Endothelial cell of umbilical vein (primary cell): ENCODE data around the gene TTC4. TPM values are rescaled to one million over a fixed set of nuclear protein-coding genes. Genes with fewer than 3 reads are reported as not detected.

Experiments used
- BruUV-seq: library from RNA; stranded (reverse); fragments of 400-500 nt; replicated peaks from 2 replicates; lab custom pipeline; 2021; lab: Mats Ljungman, UMichigan
- CTCF ChIA-PET: fragments of 300-600, 350-600 bp; sonication (Branson Sonifier 250); formaldehyde crosslinking; loops from one replicate; lab custom pipeline; 2021; ENCODE audit warnings: antibody characterized with exemption, inconsistent platforms; lab: Charles Lee
- POLR2A ChIA-PET: fragments of 300-600, 350-600 bp; sonication (Branson Sonifier 250); formaldehyde crosslinking; loops from one replicate; lab custom pipeline; 2021; ENCODE audit warnings: antibody characterized with exemption, inconsistent platforms; lab: Charles Lee
- DNase-seq: peaks from one replicate; pipeline ENCODE4 v3.0.0-alpha.2; 2011; ENCODE audit warnings: low read depth, low spot score
- FAIRE-seq: peaks from 2 replicates; lab custom pipeline; 2011; peaks lifted over from hg19 to GRCh38; lab: Jason Lieb, UNC
- H2AFZ ChIP-seq: 2 replicates; pipeline ENCODE4 v1.6.0; 2012; ENCODE audit warnings: low read depth, low read length, control low read depth, inconsistent platforms
- H3K27ac ChIP-seq: 2 replicates; pipeline ENCODE4 v1.5.1; 2011; ENCODE audit warnings: low read depth, mild to moderate bottlenecking, control low read depth, low read length, moderate library complexity; ENCODE audit not compliant: insufficient read depth
- H3K27me3 ChIP-seq, 2 experiments: 2 replicates each; pipeline versions ENCODE4 v1.6.0 to v1.6.1; 2011; ENCODE audit warnings: low read length in 2 of 2, mixed read lengths in 1 of 2; ENCODE audit not compliant: control insufficient read depth in 2 of 2, insufficient read depth in 2 of 2
- H3K36me3 ChIP-seq, 2 experiments: 2 replicates in 1 of 2; 3 replicates in 1 of 2; pipeline ENCODE4 v1.5.1; 2011; ENCODE audit warnings: low read length in 2 of 2, mild to moderate bottlenecking in 1 of 2, moderate library complexity in 1 of 2; ENCODE audit not compliant: control insufficient read depth in 2 of 2, insufficient read depth in 2 of 2; ENCODE audit errors: extremely low read depth in 1 of 2
- H3K4me1 ChIP-seq: 3 replicates; pipeline ENCODE4 v1.5.1; 2011; ENCODE audit warnings: mild to moderate bottlenecking, low read length; ENCODE audit not compliant: control insufficient read depth, insufficient read depth; ENCODE audit errors: extremely low read depth
- H3K4me2 ChIP-seq: 2 replicates; pipeline ENCODE4 v1.6.1; 2011; ENCODE audit warnings: low read length, control low read depth, mixed read lengths; ENCODE audit not compliant: insufficient read depth
- H3K4me3 ChIP-seq, 3 experiments: fragments of 200-600 bp in 1 of 3; sonication (generic), shearing (Covaris generic) in 1 of 3; replicated peaks in 1 of 3; 2 replicates each; pipeline ENCODE4 v1.5.1; 2011 to 2016; ENCODE audit warnings: control low read depth in 3 of 3, low read length in 3 of 3, mild to moderate bottlenecking in 2 of 3, inconsistent platforms in 1 of 3, low read depth in 1 of 3, moderate library complexity in 1 of 3; ENCODE audit not compliant: insufficient read depth in 1 of 3
- H3K79me2 ChIP-seq: 2 replicates; pipeline ENCODE4 v1.6.0; 2012; ENCODE audit warnings: low read length, inconsistent platforms; ENCODE audit not compliant: control insufficient read depth, insufficient read depth
- H3K9ac ChIP-seq: replicated peaks from 2 replicates; pipeline ENCODE3; 2011; ENCODE audit warnings: low read length, control low read depth; ENCODE audit not compliant: insufficient read depth; ENCODE audit errors: extremely low read depth
- H3K9me1 ChIP-seq: replicated peaks from 3 replicates; pipeline ENCODE4 v1.6.0; 2011; ENCODE audit warnings: mild to moderate bottlenecking, low read length; ENCODE audit not compliant: control insufficient read depth, insufficient read depth; ENCODE audit errors: extremely low read depth
- H3K9me3 ChIP-seq: replicated peaks from 2 replicates; pipeline ENCODE4 v1.5.1; 2012; ENCODE audit warnings: low read length, inconsistent platforms; ENCODE audit not compliant: control insufficient read depth, insufficient read depth
- H4K20me1 ChIP-seq: replicated peaks from 2 replicates; pipeline ENCODE3; 2011; ENCODE audit warnings: mild to moderate bottlenecking, low read length; ENCODE audit not compliant: control insufficient read depth, insufficient read depth; ENCODE audit errors: extremely low read depth
- EZH2 ChIP-seq: IDR thresholded peaks from 2 replicates; pipeline ENCODE4 v1.6.1; 2012; ENCODE audit warnings: borderline replicate concordance, low read depth, mild to moderate bottlenecking, moderate library complexity, low read length, inconsistent platforms; ENCODE audit not compliant: severe bottlenecking
- FOS ChIP-seq: IDR thresholded peaks from 2 replicates; pipeline ENCODE4 v1.6.1; 2011; ENCODE audit warnings: mild to moderate bottlenecking, low read length, moderate library complexity, borderline replicate concordance; ENCODE audit not compliant: insufficient read depth
- GATA2 ChIP-seq: IDR thresholded peaks from 2 replicates; pipeline ENCODE4 v1.7.0; 2011; ENCODE audit warnings: low read depth, mild to moderate bottlenecking, moderate library complexity, mixed read lengths, low read length; ENCODE audit not compliant: insufficient read length, insufficient read depth
- JUN ChIP-seq: IDR thresholded peaks from 2 replicates; pipeline ENCODE4 v1.6.1; 2011; ENCODE audit warnings: borderline replicate concordance, low read depth; ENCODE audit not compliant: insufficient read length, insufficient read depth
- MYC ChIP-seq: IDR thresholded peaks from one replicate; pipeline ENCODE4 v1.6.1; 2011; ENCODE audit warnings: mild to moderate bottlenecking, low read depth, low read length
- POLR2A ChIP-seq: IDR thresholded peaks from 2 replicates; pipeline ENCODE4 v1.6.1; 2012; ENCODE audit warnings: low read depth, mild to moderate bottlenecking, control low read depth, low read length
- POLR2AphosphoS5 ChIP-seq: IDR thresholded peaks from 2 replicates; pipeline ENCODE4 v1.6.1; 2012; ENCODE audit warnings: low read depth, mild to moderate bottlenecking, control low read depth, low read length, moderate library complexity; ENCODE audit not compliant: insufficient read depth
- dilution Hi-C: fragments of 300-500 bp; cut with MboI; formaldehyde crosslinking; loops from one replicate; pipeline ENCODE4 v1.15.0; 2019; ENCODE audit warnings: low sequenced_read_pairs; ENCODE audit not compliant: extremely low pct_ligation_motif_present
- intact Hi-C: fragments of 100-400 bp; cut with micrococcal nuclease; formaldehyde crosslinking; loops from one replicate; pipeline ENCODE4 v1.10.0; 2022
- polyA plus RNA-seq, 4 experiments: library from polyadenylated mRNA; depleted of rRNA in 3 of 4; stranded (reverse) in 3 of 4; unstranded in 1 of 4; fragments of >200 nt; gene quantifications; 2 replicates each; pipeline versions ENCODE4 v1.2.1 to v1.2.3, GENCODE V29; 2011 to 2012; ENCODE audit warnings: missing spikeins in 1 of 4
- total RNA-seq: library from RNA; stranded (reverse); gene quantifications from 2 replicates; pipeline ENCODE4 v1.2.3, GENCODE V29; 2021
- TF ChIP-seq, protein P1 (sequence below): IDR thresholded peaks from 2 replicates; pipeline ENCODE4 v1.6.1; 2011; ENCODE audit not compliant: insufficient read depth, insufficient read length
- TF ChIP-seq, protein P2 (sequence below), 2 donors: IDR thresholded peaks; 1 replicate in 1 of 2; 2 replicates in 1 of 2; pipeline ENCODE4 v1.5.1; 2011; ENCODE audit warnings: low read length in 2 of 2, mild to moderate bottlenecking in 2 of 2, moderate library complexity in 2 of 2, control low read depth in 1 of 2, inconsistent platforms in 1 of 2, low read depth in 1 of 2; ENCODE audit not compliant: insufficient read depth in 1 of 2; ENCODE audit errors: extremely low read depth in 1 of 2

TTC4 gene
- total and polyA plus RNA-seq, 2 donors (not counting 3 experiments of a cell fraction or from before 2014, with no cell fraction given), result 19.2 to 28.8 TPM

DNA sequence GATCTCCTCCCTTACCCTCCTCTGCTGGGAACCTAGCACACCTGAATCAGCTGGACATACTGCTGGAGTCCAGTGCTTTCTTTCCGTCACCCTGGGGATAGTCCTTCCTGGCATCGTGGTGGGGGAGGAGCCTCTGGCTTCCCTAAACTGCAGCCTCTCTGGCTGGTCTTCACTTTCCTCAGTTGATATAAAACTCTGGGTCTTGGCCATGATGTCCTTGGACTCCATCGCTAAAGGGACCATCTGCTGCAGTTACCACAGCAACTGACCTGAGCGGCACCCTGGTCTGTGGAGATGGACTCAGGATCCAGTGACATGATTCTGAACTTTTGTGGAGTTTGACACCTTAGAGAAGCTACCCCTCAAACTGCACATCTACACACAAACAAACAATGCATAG, 25.9 kb downstream of the TTC4 start:
- H3K4me2 ChIP-seq, result no peak overlapping the region
- FAIRE-seq (no peak), DNase-seq (no peak)
- no peak overlapping the region for H2AFZ ChIP-seq
- H3K9me3 ChIP-seq, result no peaks in the 10 kb centered on the region
- H4K20me1 ChIP-seq, result no peaks in the 10 kb centered on the region
- no peaks in the 10 kb centered on the region for H3K27me3 ChIP-seq
- dilution Hi-C loops (no loop called here), intact Hi-C loops (no loop called here)
- ChIA-PET CTCF (interaction anchor here (1.1 kb wide), 1 partner anchor 15 kb away, joined by 3 read pairs; no protein-coding TSS in a partner anchor), POLR2A (no interaction called here)
- H3K4me3 ChIP-seq, result no peak overlapping the region
- H3K9ac ChIP-seq, result no peak overlapping the region
- H3K27ac ChIP-seq, result no peak overlapping the region
- BruUV-seq, result TSS peak; percentile 49
- H3K79me2 ChIP-seq, result no peaks in the 10 kb centered on the region
- TF ChIP-seq POLR2AphosphoS5 (no peak), GATA2 (no peak), MYC (no peak), JUN (no peak), EZH2 (no peak), FOS (no peak), POLR2A (no peak)
- TF ChIP-seq, protein P1, sequence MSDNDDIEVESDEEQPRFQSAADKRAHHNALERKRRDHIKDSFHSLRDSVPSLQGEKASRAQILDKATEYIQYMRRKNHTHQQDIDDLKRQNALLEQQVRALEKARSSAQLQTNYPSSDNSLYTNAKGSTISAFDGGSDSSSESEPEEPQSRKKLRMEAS, result no peak
- TF ChIP-seq, protein P2, sequence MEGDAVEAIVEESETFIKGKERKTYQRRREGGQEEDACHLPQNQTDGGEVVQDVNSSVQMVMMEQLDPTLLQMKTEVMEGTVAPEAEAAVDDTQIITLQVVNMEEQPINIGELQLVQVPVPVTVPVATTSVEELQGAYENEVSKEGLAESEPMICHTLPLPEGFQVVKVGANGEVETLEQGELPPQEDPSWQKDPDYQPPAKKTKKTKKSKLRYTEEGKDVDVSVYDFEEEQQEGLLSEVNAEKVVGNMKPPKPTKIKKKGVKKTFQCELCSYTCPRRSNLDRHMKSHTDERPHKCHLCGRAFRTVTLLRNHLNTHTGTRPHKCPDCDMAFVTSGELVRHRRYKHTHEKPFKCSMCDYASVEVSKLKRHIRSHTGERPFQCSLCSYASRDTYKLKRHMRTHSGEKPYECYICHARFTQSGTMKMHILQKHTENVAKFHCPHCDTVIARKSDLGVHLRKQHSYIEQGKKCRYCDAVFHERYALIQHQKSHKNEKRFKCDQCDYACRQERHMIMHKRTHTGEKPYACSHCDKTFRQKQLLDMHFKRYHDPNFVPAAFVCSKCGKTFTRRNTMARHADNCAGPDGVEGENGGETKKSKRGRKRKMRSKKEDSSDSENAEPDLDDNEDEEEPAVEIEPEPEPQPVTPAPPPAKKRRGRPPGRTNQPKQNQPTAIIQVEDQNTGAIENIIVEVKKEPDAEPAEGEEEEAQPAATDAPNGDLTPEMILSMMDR (IDR thresholded peaks at IDR 0.05; ENCODE audit: extremely low read depth in 1 of 2, insufficient read depth in 1 of 2, low read depth in 1 of 2, low read length in 2 of 2), result no peak
- no peaks in the 10 kb centered on the region for H3K9me1 ChIP-seq
- H3K36me3 ChIP-seq, result peaks cover 6 to 37% of the 10 kb centered on the region in 2 experiments
- no peaks in the 10 kb centered on the region for H3K4me1 ChIP-seq
